OCI-LY7 (cell line): ENCODE measurements around the gene CCDC187. TPM values are rescaled to one million over a fixed set of nuclear protein-coding genes. Genes with fewer than 3 reads are reported as not detected.

Experiments
- BruUV-seq: library from RNA; stranded (reverse); fragments of 400-500 nt; replicated peaks from 2 replicates; lab custom pipeline; 2021; lab: Mats Ljungman, UMichigan
- CTCF ChIA-PET: fragments of 300-600 bp; sonication (Branson Sonifier 250); formaldehyde crosslinking; loops from one replicate; lab custom pipeline; 2022; ENCODE audit warnings: antibody characterized with exemption; ENCODE audit not compliant: unreplicated experiment; lab: Charles Lee
- POLR2A ChIA-PET: fragments of 300-600 bp; sonication (Branson Sonifier 250); formaldehyde crosslinking; loops from one replicate; lab custom pipeline; 2022; ENCODE audit warnings: antibody characterized with exemption; lab: Charles Lee
- DNase-seq: peaks from one replicate; pipeline ENCODE4 v3.0.0-alpha.2; 2015; ENCODE audit warnings: low spot score
- H2AFZ ChIP-seq: fragments of 200-600 bp; sonication (generic), shearing (Covaris generic); 2 replicates; pipeline ENCODE4 v1.6.1; 2014; ENCODE audit warnings: mild to moderate bottlenecking, antibody characterized with exemption, low read length, moderate library complexity
- H3K27ac ChIP-seq: fragments of 200-600 bp; sonication (generic); 2 replicates; pipeline ENCODE4 v1.5.1; 2014; ENCODE audit warnings: mixed run types, low read depth, mild to moderate bottlenecking, moderate library complexity, low read length, inconsistent platforms; ENCODE audit not compliant: poor library complexity, severe bottlenecking
- H3K36me3 ChIP-seq: fragments of 200-600 bp; sonication (generic); 2 replicates; pipeline ENCODE4 v1.6.1; 2014; ENCODE audit warnings: mild to moderate bottlenecking, antibody characterized with exemption, low read length, moderate library complexity, mixed read lengths; ENCODE audit not compliant: insufficient read depth
- H3K4me1 ChIP-seq: fragments of 200-600 bp; sonication (generic); 2 replicates; pipeline ENCODE4 v1.5.1; 2014; ENCODE audit warnings: mild to moderate bottlenecking, low read length; ENCODE audit not compliant: insufficient read depth, poor library complexity, severe bottlenecking
- H3K4me2 ChIP-seq: fragments of 200-600 bp; sonication (generic); 2 replicates; pipeline ENCODE4 v1.6.1; 2014; ENCODE audit warnings: mild to moderate bottlenecking, low read length
- H3K4me3 ChIP-seq: fragments of 200-600 bp; sonication (generic); 2 replicates; pipeline ENCODE4 v1.5.1; 2014; ENCODE audit warnings: mild to moderate bottlenecking, low read depth, low read length; ENCODE audit not compliant: poor library complexity, severe bottlenecking
- H3K79me2 ChIP-seq: fragments of 200-600 bp; sonication (generic); 2 replicates; pipeline ENCODE4 v1.6.1; 2016; ENCODE audit warnings: low read depth, mild to moderate bottlenecking, low read length, moderate library complexity, mixed read lengths; ENCODE audit not compliant: insufficient read depth
- H3K9me2 ChIP-seq: fragments of 200-600 bp; sonication (generic); 2 replicates; pipeline ENCODE4 v1.6.1; 2016; ENCODE audit warnings: mild to moderate bottlenecking, low read length, mixed read lengths; ENCODE audit not compliant: insufficient read depth
- H3K9me3 ChIP-seq: fragments of 200-600 bp; sonication (generic); 2 replicates; pipeline ENCODE4 v1.6.1; 2014; ENCODE audit warnings: mild to moderate bottlenecking, mixed run types, low read length, mixed read lengths
- H4K20me1 ChIP-seq: fragments of 200-600 bp; sonication (generic); 2 replicates; pipeline ENCODE4 v1.6.1; 2014; ENCODE audit warnings: mild to moderate bottlenecking, antibody characterized with exemption, low read length, moderate library complexity, mixed read lengths; ENCODE audit not compliant: insufficient read depth
- CTCF ChIP-seq: fragments of 200-600 bp; sonication (generic); conservative IDR thresholded peaks from 2 replicates; pipeline ENCODE4 v1.5.1; 2014; ENCODE audit warnings: mild to moderate bottlenecking, antibody characterized with exemption, low read length, moderate library complexity, mixed read lengths
- EZH2phosphoT487 ChIP-seq: fragments of 200-600 bp; sonication (generic); IDR thresholded peaks from 2 replicates; pipeline ENCODE4 v1.6.1; 2018; ENCODE audit warnings: low read depth, borderline replicate concordance, mild to moderate bottlenecking, mixed run types, antibody characterized with exemption, low read length, moderate library complexity, mixed read lengths
- intact Hi-C: fragments of 100-400 bp; cut with micrococcal nuclease; formaldehyde crosslinking; loops from one replicate; pipeline ENCODE4 v1.10.0; 2022; ENCODE audit not compliant: unreplicated experiment
- total RNA-seq, 2 experiments: library from RNA; depleted of rRNA in 1 of 2; stranded (reverse); fragments of >200 nt in 1 of 2; shearing (Covaris generic) in 1 of 2; gene quantifications; 2 replicates each; pipeline ENCODE4 v1.2.3, GENCODE V29; 2014 to 2022

CCDC187 gene
- total RNA-seq, 2 experiments from 2014 or later = not detected

GRCh38 chr9:136343884-136344269 lies 40.0 kb upstream of the CCDC187 start:
- ChIA-PET CTCF (no interaction called here), POLR2A (no interaction called here)
- BruUV-seq = no TSS peak
- intact Hi-C loops = no loop called here
- Histone ChIP-seq H3K27ac (no peak overlapping the region), H3K36me3 (no peaks in the 10 kb centered on the region), H3K9me3 (no peaks in the 10 kb centered on the region), H2AFZ (no peak overlapping the region), H3K4me1 (no peaks in the 10 kb centered on the region), H3K4me2 (no peak overlapping the region), H4K20me1 (no peaks in the 10 kb centered on the region), H3K79me2 (no peaks in the 10 kb centered on the region), H3K4me3 (no peak overlapping the region), H3K9me2 (no peaks in the 10 kb centered on the region)
- TF ChIP-seq EZH2phosphoT487 (no peak), CTCF (no peak)
- DNase-seq = no peak

GRCh38 chr9:136343121-136343883 lies 39.4 kb upstream of the CCDC187 start:
- Histone ChIP-seq H3K27ac (no peak overlapping the region), H3K4me3 (peak overlapping the region; percentile 52), H4K20me1 (no peaks in the 10 kb centered on the region), H3K4me1 (no peaks in the 10 kb centered on the region), H3K4me2 (peak overlapping the region; percentile 54; the same call in 1 of the 2 replicates), H2AFZ (no peak overlapping the region), H3K9me2 (no peaks in the 10 kb centered on the region), H3K36me3 (no peaks in the 10 kb centered on the region), H3K9me3 (no peaks in the 10 kb centered on the region), H3K79me2 (no peaks in the 10 kb centered on the region)
- no peak for DNase-seq
- intact Hi-C loops = no loop called here
- CTCF ChIA-PET = no interaction called here
- no TSS peak for BruUV-seq
- POLR2A ChIA-PET = no interaction called here
- TF ChIP-seq CTCF (no peak), EZH2phosphoT487 (no peak)
